Activated CD8-positive, alpha-beta T cell treated with anti-CD3 and anti-CD28 coated beads for 36 hours (primary cell): ENCODE data around the gene CENPP. TPM values are rescaled to one million over a fixed set of nuclear protein-coding genes. Genes with fewer than 3 reads are reported as not detected.

Experiments
- ATAC-seq: fragments of 200-7000 bp; cut with Tn5 transposase; one replicate; pipeline ENCODE4 v1.10.0; 2021; ENCODE audit warnings: mild to moderate bottlenecking, moderate library complexity
- CTCF ChIA-PET: fragments of 350-600 bp; sonication (Branson Sonifier 250); formaldehyde crosslinking; loops from one replicate; lab custom pipeline; 2021; ENCODE audit warnings: antibody characterized with exemption; lab: Charles Lee
- POLR2A ChIA-PET: fragments of 350-600 bp; sonication (Branson Sonifier 250); formaldehyde crosslinking; loops from one replicate; lab custom pipeline; 2021; ENCODE audit warnings: antibody characterized with exemption; lab: Charles Lee
- DNase-seq: peaks from one replicate; pipeline ENCODE4 v3.0.0-alpha.2; 2020
- H3K27ac Mint-ChIP-seq: one replicate; pipeline ENCODE4 v1.8.0; 2021; ENCODE audit warnings: mild to moderate bottlenecking, mixed read lengths
- H3K27me3 Mint-ChIP-seq: one replicate; pipeline ENCODE4 v1.8.0; 2021; ENCODE audit warnings: mixed read lengths
- H3K36me3 Mint-ChIP-seq: one replicate; pipeline ENCODE4 v1.8.0; 2021; ENCODE audit warnings: low read depth, mixed read lengths
- H3K4me1 Mint-ChIP-seq: one replicate; pipeline ENCODE4 v1.8.0; 2021; ENCODE audit warnings: low read depth, mixed read lengths
- H3K4me3 Mint-ChIP-seq: one replicate; pipeline ENCODE4 v1.8.0; 2021; ENCODE audit warnings: mild to moderate bottlenecking, moderate library complexity, mixed read lengths
- H3K9me3 Mint-ChIP-seq: one replicate; pipeline ENCODE4 v1.8.0; 2021; ENCODE audit warnings: mixed read lengths
- intact Hi-C: fragments of 100-400 bp; cut with micrococcal nuclease; formaldehyde crosslinking; loops from one replicate; pipeline ENCODE4 v1.10.0; 2022
- total RNA-seq, 2 experiments: library from RNA; stranded (reverse); gene quantifications; one replicate each; pipeline ENCODE4 v1.2.3, GENCODE V29; 2021
- TF ChIP-seq, protein P1 (sequence below): fragments of 200-600 bp; IDR thresholded peaks from one replicate; pipeline ENCODE4 v1.8.0; 2022; ENCODE audit warnings: antibody characterized with exemption, mild to moderate bottlenecking

The CENPP gene
- total RNA-seq, 2 experiments from 2014 or later = 22.5 to 28.7 TPM

DNA sequence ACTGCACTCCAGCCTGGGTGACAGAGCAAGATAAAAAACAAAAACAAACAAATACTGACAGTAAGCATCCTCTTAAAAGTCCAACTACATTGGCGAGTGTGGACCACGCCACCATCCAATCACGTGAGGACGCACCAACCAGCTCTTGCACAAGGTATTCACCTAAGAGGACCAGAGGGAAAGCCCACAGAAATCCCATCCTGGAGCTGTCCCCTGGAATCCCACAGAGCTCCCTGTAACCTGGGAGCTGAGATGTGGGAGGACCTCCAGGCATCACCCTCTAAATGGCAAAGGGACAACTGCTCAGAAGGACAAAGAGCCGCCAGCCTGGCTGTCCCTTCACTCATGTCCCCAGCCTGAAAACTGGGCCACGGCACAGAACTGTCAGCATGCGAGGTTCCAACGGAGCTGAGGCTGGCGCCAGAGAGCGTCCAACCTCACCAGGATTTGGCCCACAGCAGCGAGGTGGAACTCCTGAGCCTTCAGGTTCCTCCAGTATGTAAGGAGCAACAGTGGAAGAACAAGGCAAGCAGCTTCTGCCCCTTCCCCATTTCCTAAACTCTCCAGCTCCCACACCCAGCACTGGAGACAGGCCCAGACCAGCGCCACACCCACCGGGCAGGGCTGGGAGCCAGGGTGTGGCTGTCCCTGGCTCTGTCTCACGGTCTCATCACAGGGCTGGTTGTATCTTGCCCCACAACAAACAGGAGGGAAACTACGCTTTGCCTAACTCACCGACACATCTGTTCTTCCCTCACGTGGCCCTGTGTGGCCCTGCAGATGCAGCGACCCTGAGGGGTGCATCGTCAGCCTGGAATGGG lies 328.9 kb downstream of the CENPP start:
- CTCF ChIA-PET = no interaction called here
- H3K4me1 Mint-ChIP-seq = no peaks in the 10 kb centered on the region
- H3K27ac Mint-ChIP-seq = no peak overlapping the region
- H3K9me3 Mint-ChIP-seq = no peaks in the 10 kb centered on the region
- H3K4me3 Mint-ChIP-seq = no peak overlapping the region
- ATAC-seq = no peak
- POLR2A ChIA-PET = no interaction called here
- TF ChIP-seq, protein P1, sequence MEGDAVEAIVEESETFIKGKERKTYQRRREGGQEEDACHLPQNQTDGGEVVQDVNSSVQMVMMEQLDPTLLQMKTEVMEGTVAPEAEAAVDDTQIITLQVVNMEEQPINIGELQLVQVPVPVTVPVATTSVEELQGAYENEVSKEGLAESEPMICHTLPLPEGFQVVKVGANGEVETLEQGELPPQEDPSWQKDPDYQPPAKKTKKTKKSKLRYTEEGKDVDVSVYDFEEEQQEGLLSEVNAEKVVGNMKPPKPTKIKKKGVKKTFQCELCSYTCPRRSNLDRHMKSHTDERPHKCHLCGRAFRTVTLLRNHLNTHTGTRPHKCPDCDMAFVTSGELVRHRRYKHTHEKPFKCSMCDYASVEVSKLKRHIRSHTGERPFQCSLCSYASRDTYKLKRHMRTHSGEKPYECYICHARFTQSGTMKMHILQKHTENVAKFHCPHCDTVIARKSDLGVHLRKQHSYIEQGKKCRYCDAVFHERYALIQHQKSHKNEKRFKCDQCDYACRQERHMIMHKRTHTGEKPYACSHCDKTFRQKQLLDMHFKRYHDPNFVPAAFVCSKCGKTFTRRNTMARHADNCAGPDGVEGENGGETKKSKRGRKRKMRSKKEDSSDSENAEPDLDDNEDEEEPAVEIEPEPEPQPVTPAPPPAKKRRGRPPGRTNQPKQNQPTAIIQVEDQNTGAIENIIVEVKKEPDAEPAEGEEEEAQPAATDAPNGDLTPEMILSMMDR = no peak
- no peaks in the 10 kb centered on the region for H3K27me3 Mint-ChIP-seq
- peaks cover 17% of the 10 kb centered on the region for H3K36me3 Mint-ChIP-seq
- DNase-seq = no peak
- intact Hi-C loops = no loop called here

DNA sequence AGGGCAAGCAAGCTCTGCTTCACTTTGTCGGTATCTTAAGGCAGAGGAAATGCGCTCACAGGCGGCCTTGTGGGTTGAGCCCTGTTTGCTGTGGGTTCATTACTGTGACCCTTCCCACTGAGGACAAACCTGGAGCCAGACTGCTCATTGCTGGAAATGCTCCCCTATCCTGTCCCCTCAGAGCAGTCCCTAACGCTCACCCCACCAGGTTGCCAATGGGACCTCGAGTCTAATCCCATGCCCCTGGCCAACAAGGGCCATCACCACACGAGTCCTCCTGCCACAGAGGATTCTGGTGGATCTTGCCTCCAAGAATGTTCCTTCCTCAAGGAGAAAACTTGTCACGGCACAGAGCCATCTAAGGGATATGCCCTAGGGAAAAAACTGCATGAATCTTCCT lies 329.6 kb downstream of the CENPP start:
- intact Hi-C loops = no loop called here
- ChIA-PET POLR2A (no interaction called here), CTCF (no interaction called here)
- Mint-ChIP-seq H3K27ac (no peak overlapping the region), H3K4me1 (no peaks in the 10 kb centered on the region), H3K9me3 (no peaks in the 10 kb centered on the region), H3K27me3 (no peaks in the 10 kb centered on the region), H3K36me3 (peaks cover 17% of the 10 kb centered on the region), H3K4me3 (no peak overlapping the region)
- ATAC-seq (no peak), DNase-seq (no peak)
- TF ChIP-seq, protein P1 = no peak

DNA sequence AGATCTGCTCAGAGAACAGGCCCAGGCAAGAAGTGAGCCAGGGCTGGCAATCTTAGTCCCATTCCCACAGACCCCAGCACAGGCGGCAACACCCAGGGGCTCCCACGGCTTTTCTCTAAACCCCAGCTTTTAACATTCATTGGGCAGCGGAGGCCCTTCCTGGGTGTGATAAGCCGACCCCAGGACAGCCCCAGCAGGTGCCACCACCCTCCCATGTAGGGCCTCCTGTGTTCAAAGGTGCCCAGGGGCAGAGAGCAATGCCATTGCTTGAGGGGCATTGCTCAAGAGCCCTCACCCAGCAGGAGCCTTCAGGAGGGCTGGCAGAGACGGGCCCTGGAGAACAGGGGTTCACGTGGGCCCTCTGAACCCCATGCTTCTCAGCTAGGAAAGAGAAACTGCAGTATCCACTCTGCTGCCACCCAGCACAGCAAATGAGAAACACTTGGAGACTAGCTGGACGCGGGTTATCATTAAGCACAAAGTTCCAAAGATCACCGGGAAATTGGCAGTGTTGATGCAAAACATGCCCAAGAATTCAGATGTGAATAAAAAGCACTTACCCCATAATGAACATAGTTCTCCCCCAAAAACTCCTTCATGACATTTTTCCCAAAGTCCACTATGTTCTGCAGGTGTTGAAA lies 330.3 kb downstream of the CENPP start:
- no peak for ATAC-seq

DNA sequence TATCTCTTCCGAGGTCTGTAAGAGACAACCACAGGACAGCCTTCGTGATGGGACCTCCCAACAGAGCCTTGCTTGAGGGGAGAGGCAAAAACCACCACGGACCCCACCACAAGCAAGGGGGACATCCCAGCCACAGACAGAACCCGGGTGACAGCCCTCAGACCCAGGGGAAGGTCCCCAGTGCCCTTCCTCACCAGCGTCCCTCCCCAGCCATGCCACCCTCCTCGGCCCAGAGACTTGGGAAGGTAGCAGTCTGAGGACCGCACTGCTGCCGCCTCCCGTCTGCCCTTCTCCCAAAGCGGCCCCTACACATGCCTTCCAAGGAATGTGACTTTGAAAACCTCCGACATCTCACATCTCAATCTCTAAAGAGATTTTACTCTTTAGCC lies 330.8 kb downstream of the CENPP start:
- CTCF ChIA-PET = no interaction called here
- Mint-ChIP-seq H3K9me3 (no peaks in the 10 kb centered on the region), H3K27ac (no peak overlapping the region), H3K27me3 (no peaks in the 10 kb centered on the region), H3K36me3 (peaks cover 13% of the 10 kb centered on the region), H3K4me1 (peaks cover 2% of the 10 kb centered on the region), H3K4me3 (no peak overlapping the region)
- intact Hi-C loops = no loop called here
- TF ChIP-seq, protein P1 = no peak
- ATAC-seq (no peak), DNase-seq (no peak)
- POLR2A ChIA-PET = no interaction called here

More for the DNA sequence above, 330.3 kb downstream of the CENPP start:
- Mint-ChIP-seq H3K27ac (no peak overlapping the region), H3K36me3 (peaks cover 12% of the 10 kb centered on the region), H3K4me1 (no peaks in the 10 kb centered on the region), H3K9me3 (no peaks in the 10 kb centered on the region), H3K27me3 (no peaks in the 10 kb centered on the region), H3K4me3 (no peak overlapping the region)
- intact Hi-C loops = no loop called here
- TF ChIP-seq, protein P1 = no peak
- POLR2A ChIA-PET = no interaction called here
- CTCF ChIA-PET = no interaction called here
- no peak for DNase-seq
